Colonic mucosa (tissue), 4 donors: Measurements from ENCODE around the gene PLCXD1. TPM values are rescaled to one million over a fixed set of nuclear protein-coding genes. Genes with fewer than 3 reads are reported as not detected.

Experiments used
- DNase-seq: peaks from one replicate; pipeline ENCODE4 v3.0.0-alpha.2; 2020
- H3K27ac ChIP-seq: fragments of 200-600 bp; one replicate; pipeline ENCODE4 v1.8.0; 2021
- H3K27me3 ChIP-seq: fragments of 200-600 bp; one replicate; pipeline ENCODE4 v1.8.0; 2021
- H3K36me3 ChIP-seq: fragments of 200-600 bp; one replicate; pipeline ENCODE4 v1.8.0; 2021
- H3K4me1 ChIP-seq: fragments of 200-600 bp; one replicate; pipeline ENCODE4 v1.8.0; 2021; ENCODE audit warnings: mild to moderate bottlenecking
- H3K4me3 ChIP-seq: fragments of 200-600 bp; one replicate; pipeline ENCODE4 v1.8.0; 2021
- H3K9ac ChIP-seq, 2 donors: one replicate each; pipeline ENCODE4 v1.7.0; 2013; ENCODE audit warnings: control low read depth in 2 of 2, low read depth in 2 of 2, low read length in 2 of 2
- H3K9me3 ChIP-seq: fragments of 200-600 bp; one replicate; pipeline ENCODE4 v1.8.0; 2021
- intact Hi-C: fragments of 100-400 bp; cut with DNase I; formaldehyde crosslinking; loops from one replicate; pipeline ENCODE4 v1.14.1; 2022
- total RNA-seq, 2 donors: library from RNA; stranded (reverse); fragmentation: NEBNext Ultra II Directional in 1 of 2; extraction: Animal tissue kit (Norgen Biotek cat#: 25700) in 1 of 2; gene quantifications; one replicate each; pipeline ENCODE4 v1.2.1, GENCODE V29; 2021
- TF ChIP-seq, protein P1 (sequence below): fragments of 200-600 bp; IDR thresholded peaks from one replicate; pipeline ENCODE4 v1.8.0; 2022; ENCODE audit warnings: antibody characterized with exemption, mild to moderate bottlenecking
- donor health status: healthy.
- donor health status: DM: no; HTN: no; CAD: no.
- donor health status: DM: no; HTN: no; CAD: no.

PLCXD1 gene
- total RNA-seq, 2 donors from 2014 or later, result 11.0 to 23.8 TPM

DNA sequence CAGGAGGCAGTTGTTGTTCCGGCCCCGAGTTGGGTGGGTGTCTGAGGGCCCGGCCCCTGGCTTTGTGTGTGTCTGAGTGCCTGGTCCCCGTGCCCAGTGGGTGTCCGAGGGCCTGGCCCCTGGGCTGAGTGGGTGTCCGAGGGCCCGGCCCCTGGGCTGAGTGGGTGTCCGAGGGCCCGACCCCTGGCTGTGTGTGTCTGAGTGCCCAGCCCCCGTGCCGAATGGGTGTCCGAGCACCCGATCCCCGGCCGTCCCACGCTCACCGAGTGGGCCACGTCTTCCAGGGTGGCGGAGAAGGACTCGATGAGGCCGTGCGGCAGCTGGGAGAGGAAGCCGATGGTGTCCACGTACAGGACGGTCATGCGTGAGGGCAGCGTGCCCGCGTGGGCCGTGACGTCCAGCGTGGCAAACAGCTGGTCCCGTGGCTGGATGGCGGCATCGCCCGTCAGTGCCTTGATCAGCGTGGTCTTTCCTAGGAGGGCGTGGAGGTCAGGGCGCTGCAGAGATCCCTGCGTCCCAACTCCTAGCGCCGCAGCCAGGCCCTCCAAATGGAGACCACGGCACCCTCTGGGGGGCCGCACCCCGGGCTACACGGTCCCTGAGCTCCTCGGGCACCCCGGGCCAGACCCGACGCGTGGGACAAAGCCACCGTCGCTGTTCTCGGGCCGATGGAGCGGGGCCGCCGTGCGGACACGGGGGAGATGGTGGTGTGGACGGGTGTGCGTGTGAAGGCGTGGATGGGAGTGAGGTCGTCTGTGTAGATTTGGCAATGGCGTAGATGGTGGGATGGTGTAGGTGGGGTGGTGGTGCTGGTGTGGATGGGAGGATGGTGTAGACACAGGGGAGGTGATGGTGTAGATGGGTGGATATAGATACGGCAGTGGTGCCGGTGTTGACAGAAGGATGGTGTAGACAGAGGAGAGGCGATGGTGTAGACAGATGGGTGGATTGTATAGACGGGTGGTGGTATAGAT is 30.3 kb downstream of the PLCXD1 start:
- intact Hi-C loops, result no loop called here
- Histone ChIP-seq H3K27ac (no peak overlapping the region), H3K27me3 (no peaks in the 10 kb centered on the region), H3K9me3 (no peaks in the 10 kb centered on the region), H3K36me3 (peaks cover 5% of the 10 kb centered on the region), H3K9ac (no peak overlapping the region), H3K4me3 (no peak overlapping the region), H3K4me1 (no peaks in the 10 kb centered on the region)
- TF ChIP-seq, protein P1, sequence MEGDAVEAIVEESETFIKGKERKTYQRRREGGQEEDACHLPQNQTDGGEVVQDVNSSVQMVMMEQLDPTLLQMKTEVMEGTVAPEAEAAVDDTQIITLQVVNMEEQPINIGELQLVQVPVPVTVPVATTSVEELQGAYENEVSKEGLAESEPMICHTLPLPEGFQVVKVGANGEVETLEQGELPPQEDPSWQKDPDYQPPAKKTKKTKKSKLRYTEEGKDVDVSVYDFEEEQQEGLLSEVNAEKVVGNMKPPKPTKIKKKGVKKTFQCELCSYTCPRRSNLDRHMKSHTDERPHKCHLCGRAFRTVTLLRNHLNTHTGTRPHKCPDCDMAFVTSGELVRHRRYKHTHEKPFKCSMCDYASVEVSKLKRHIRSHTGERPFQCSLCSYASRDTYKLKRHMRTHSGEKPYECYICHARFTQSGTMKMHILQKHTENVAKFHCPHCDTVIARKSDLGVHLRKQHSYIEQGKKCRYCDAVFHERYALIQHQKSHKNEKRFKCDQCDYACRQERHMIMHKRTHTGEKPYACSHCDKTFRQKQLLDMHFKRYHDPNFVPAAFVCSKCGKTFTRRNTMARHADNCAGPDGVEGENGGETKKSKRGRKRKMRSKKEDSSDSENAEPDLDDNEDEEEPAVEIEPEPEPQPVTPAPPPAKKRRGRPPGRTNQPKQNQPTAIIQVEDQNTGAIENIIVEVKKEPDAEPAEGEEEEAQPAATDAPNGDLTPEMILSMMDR, result no peak
- no peak for DNase-seq

DNA sequence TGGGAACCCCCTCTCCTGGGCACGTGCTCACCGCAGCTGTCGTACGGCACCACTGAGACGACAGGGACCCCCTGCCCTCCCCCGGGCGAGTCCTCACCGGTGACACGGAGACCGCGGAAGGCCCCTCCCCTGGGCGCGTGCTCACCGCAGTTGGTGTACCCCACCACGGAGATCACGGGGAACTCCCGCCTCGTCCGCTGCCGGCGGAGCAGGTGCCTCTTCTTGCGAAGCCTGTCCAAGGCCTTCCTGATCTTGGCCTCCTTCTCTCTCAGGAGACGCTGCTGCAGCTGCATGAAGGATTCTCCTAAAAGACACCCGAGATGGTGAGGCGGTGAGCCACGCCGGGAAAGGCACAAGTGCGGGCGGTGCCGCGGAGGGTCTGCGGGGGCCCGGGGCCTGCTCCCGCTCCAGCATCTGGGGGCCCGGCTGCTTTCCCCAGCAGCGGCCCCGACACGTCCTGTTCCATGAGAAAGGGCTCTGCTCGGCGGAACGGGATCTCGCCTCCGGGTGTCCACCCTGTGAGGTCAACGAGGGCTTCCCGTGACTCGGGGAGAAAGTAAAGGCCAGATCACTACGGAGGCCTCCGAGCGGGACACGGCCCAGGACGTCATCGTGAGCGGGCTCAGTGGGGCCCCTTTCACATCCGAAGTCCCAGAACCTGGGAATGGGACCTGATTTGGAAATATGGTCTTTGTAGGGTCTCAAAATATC is 31.6 kb downstream of the PLCXD1 start:
- no peaks in the 10 kb centered on the region for H3K27me3 ChIP-seq
- H3K9me3 ChIP-seq, result no peaks in the 10 kb centered on the region
- H3K4me1 ChIP-seq, result no peaks in the 10 kb centered on the region
- peaks cover 5% of the 10 kb centered on the region for H3K36me3 ChIP-seq
- DNase-seq, result no peak
- no peak overlapping the region for H3K27ac ChIP-seq
- TF ChIP-seq, protein P1, result no peak
- no peak overlapping the region for H3K4me3 ChIP-seq
- H3K9ac ChIP-seq, result no peak overlapping the region
- intact Hi-C loops, result no loop called here

GRCh38 chrX:313546-313945 is 32.4 kb downstream of the PLCXD1 start:
- Histone ChIP-seq H3K9me3 (no peaks in the 10 kb centered on the region), H3K36me3 (peaks cover 5% of the 10 kb centered on the region), H3K27me3 (no peaks in the 10 kb centered on the region), H3K4me1 (no peaks in the 10 kb centered on the region), H3K9ac (no peak overlapping the region), H3K4me3 (no peak overlapping the region), H3K27ac (no peak overlapping the region)
- intact Hi-C loops, result no loop called here
- DNase-seq, result no peak
- TF ChIP-seq, protein P1, result no peak

DNA sequence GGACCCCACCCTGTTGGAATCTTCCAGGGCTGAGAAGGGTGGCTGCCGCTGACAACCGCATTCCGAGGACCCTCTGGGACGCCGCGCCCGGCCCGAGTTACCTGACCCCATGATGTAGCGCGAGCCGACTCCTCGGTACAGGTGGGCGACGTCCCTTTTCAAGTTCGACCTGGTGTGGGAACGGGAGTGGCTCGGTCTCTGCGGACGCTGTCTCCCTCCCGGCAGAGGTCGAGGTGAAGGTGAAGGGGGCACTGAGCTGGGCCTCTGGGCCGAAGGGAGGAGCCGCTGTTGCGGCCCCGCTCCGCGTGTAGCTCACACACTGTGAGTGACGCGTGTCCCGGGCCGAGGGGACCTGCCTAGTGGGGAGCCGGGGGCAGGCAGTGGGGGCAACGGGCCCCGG is 32.9 kb downstream of the PLCXD1 start:
- peaks cover 5% of the 10 kb centered on the region for H3K36me3 ChIP-seq
- H3K27ac ChIP-seq, result no peak overlapping the region
- no peak overlapping the region for H3K9ac ChIP-seq
- intact Hi-C loops, result no loop called here
- no peak for DNase-seq
- no peak overlapping the region for H3K4me3 ChIP-seq
- H3K27me3 ChIP-seq, result no peaks in the 10 kb centered on the region
- TF ChIP-seq, protein P1, result no peak
- no peaks in the 10 kb centered on the region for H3K4me1 ChIP-seq
- H3K9me3 ChIP-seq, result no peaks in the 10 kb centered on the region

DNA sequence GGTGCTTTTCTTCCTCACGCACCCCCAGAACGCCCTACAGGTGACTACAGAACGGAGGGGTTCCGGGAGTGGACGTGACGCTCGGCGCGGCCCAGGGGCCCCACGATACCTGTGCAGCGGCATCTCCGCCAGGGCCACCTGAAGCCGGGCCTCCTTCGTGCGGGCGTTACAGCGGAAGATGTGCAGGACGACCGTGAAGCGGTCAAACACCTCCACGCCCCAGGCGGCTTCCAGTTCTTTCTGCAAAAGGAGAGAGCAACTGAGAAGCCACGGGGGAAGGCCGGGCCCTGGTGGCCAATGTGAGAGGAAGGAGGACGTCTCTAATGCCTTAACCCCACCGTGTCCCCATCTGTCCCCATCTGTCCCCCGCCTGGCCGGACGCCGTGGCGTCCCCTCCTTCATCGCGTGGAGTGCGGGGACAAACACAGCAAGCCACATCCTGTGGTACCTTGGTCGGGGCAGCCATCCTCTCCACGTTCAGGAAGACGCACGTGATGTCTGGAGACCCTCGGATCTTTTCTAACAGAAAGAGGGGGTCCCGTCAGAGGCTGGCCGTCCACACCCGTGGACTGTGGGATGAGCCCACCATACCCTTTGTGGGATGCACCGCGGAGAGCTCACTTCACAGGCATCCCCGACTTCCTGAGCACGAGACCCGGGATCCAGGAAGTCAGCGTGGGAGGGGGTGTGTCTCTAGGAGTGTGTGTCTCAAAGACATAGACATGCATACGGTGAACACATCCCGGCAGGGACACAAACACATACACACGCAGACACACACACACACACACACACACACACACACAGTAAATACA is 33.8 kb downstream of the PLCXD1 start:
- TF ChIP-seq, protein P1, result no peak
- H3K4me1 ChIP-seq, result peaks cover 3% of the 10 kb centered on the region
- H3K36me3 ChIP-seq, result peaks cover 5% of the 10 kb centered on the region
- no peak for DNase-seq
- H3K9ac ChIP-seq, result no peak overlapping the region
- intact Hi-C loops, result no loop called here
- no peak overlapping the region for H3K27ac ChIP-seq
- H3K4me3 ChIP-seq, result no peak overlapping the region
- H3K27me3 ChIP-seq, result no peaks in the 10 kb centered on the region
- H3K9me3 ChIP-seq, result no peaks in the 10 kb centered on the region
